ENCODE results near the gene SLC29A1.

Gene SLC29A1

GRCh38 chr6:44260011-44260410 is 36.6 kb downstream of the SLC29A1 start:
- Histone ChIP-seq H3K4me1 (ENCODE audit: control insufficient read depth in 1 of 2, insufficient read depth in 2 of 2, low read length in 2 of 2) (peaks cover 28 to 55% of the 10 kb centered on the region in 2 donors), H3K4me3 (ENCODE audit: low read depth in 1 of 2, low read length in 2 of 2) (no peak overlapping the region), H3K36me3 (ENCODE audit: control insufficient read depth in 1 of 2, insufficient read depth in 2 of 2, low read length in 2 of 2) (peaks cover 11 to 17% of the 10 kb centered on the region in 2 donors), H3K27me3 (ENCODE audit: low read depth, low read length) (no peaks in the 10 kb centered on the region), H3K27ac (ENCODE audit: low read length) (no peak overlapping the region), H3K9me3 (ENCODE audit: control insufficient read depth in 1 of 2, low read length in 2 of 2) (no peaks in the 10 kb centered on the region)

GRCh38 chr6:44260451-44261297 is 37.3 kb downstream of the SLC29A1 start:
- H3K27me3 ChIP-seq (ENCODE audit: low read depth, low read length): no peaks in the 10 kb centered on the region
- H3K36me3 ChIP-seq (ENCODE audit: control insufficient read depth in 1 of 2, insufficient read depth in 2 of 2, low read length in 2 of 2): peaks cover 8 to 15% of the 10 kb centered on the region in 2 donors
- peaks cover 28 to 49% of the 10 kb centered on the region in 2 donors for H3K4me1 ChIP-seq (ENCODE audit: control insufficient read depth in 1 of 2, insufficient read depth in 2 of 2, low read length in 2 of 2)
- H3K9me3 ChIP-seq (ENCODE audit: control insufficient read depth in 1 of 2, low read length in 2 of 2): no peaks in the 10 kb centered on the region
- H3K27ac ChIP-seq (ENCODE audit: low read length): no peak overlapping the region
- no peak overlapping the region for H3K4me3 ChIP-seq (ENCODE audit: low read depth in 1 of 2, low read length in 2 of 2)

GRCh38 chr6:44261581-44261980 is 38.2 kb downstream of the SLC29A1 start:
- Histone ChIP-seq H3K4me1 (ENCODE audit: control insufficient read depth in 1 of 2, insufficient read depth in 2 of 2, low read length in 2 of 2) (peaks cover 20 to 40% of the 10 kb centered on the region in 2 donors), H3K27ac (ENCODE audit: low read length) (no peak overlapping the region), H3K27me3 (ENCODE audit: low read depth, low read length) (no peaks in the 10 kb centered on the region), H3K36me3 (ENCODE audit: control insufficient read depth in 1 of 2, insufficient read depth in 2 of 2, low read length in 2 of 2) (peaks cover 8 to 15% of the 10 kb centered on the region in 2 donors), H3K9me3 (ENCODE audit: control insufficient read depth in 1 of 2, low read length in 2 of 2) (no peaks in the 10 kb centered on the region), H3K4me3 (ENCODE audit: low read depth in 1 of 2, low read length in 2 of 2) (no peak overlapping the region)

GRCh38 chr6:44262467-44263353 is 39.3 kb downstream of the SLC29A1 start:
- Histone ChIP-seq H3K4me3 (ENCODE audit: low read depth in 1 of 2, low read length in 2 of 2) (peak overlapping the region; percentile 80 to 81), H3K36me3 (ENCODE audit: control insufficient read depth in 1 of 2, insufficient read depth in 2 of 2, low read length in 2 of 2) (peaks cover 8 to 15% of the 10 kb centered on the region in 2 donors), H3K9me3 (ENCODE audit: control insufficient read depth in 1 of 2, low read length in 2 of 2) (no peaks in the 10 kb centered on the region), H3K27ac (ENCODE audit: low read length) (peak overlapping the region; percentile 79), H3K27me3 (ENCODE audit: low read depth, low read length) (no peaks in the 10 kb centered on the region), H3K4me1 (ENCODE audit: control insufficient read depth in 1 of 2, insufficient read depth in 2 of 2, low read length in 2 of 2) (peaks cover 19 to 35% of the 10 kb centered on the region in 2 donors)

- peaks cover 8 to 13% of the 10 kb centered on the region in 2 donors for H3K36me3 ChIP-seq (ENCODE audit: control insufficient read depth in 1 of 2, insufficient read depth in 2 of 2, low read length in 2 of 2)
- H3K27ac ChIP-seq (ENCODE audit: low read length): peak overlapping the region; percentile 79
- H3K4me1 ChIP-seq (ENCODE audit: control insufficient read depth in 1 of 2, insufficient read depth in 2 of 2, low read length in 2 of 2): peaks cover 19 to 30% of the 10 kb centered on the region in 2 donors
- no peaks in the 10 kb centered on the region for H3K9me3 ChIP-seq (ENCODE audit: control insufficient read depth in 1 of 2, low read length in 2 of 2)
- peak overlapping the region; percentile 80 to 81 for H3K4me3 ChIP-seq (ENCODE audit: low read depth in 1 of 2, low read length in 2 of 2)
- H3K27me3 ChIP-seq (ENCODE audit: low read depth, low read length): no peaks in the 10 kb centered on the region
These were observed 40.1 kb downstream of the SLC29A1 start for GRCh38 chr6:44263354-44264100.

GRCh38 chr6:44264154-44265006 is 41.0 kb downstream of the SLC29A1 start:
- peaks cover 19 to 30% of the 10 kb centered on the region in 2 donors for H3K4me1 ChIP-seq (ENCODE audit: control insufficient read depth in 1 of 2, insufficient read depth in 2 of 2, low read length in 2 of 2)
- H3K27ac ChIP-seq (ENCODE audit: low read length): peak overlapping the region; percentile 79
- peaks cover 8 to 10% of the 10 kb centered on the region in 2 donors for H3K36me3 ChIP-seq (ENCODE audit: control insufficient read depth in 1 of 2, insufficient read depth in 2 of 2, low read length in 2 of 2)
- peaks cover under 1% of the 10 kb centered on the region for H3K27me3 ChIP-seq (ENCODE audit: low read depth, low read length)
- H3K9me3 ChIP-seq (ENCODE audit: control insufficient read depth in 1 of 2, low read length in 2 of 2): no peaks in the 10 kb centered on the region
- H3K4me3 ChIP-seq (ENCODE audit: low read depth in 1 of 2, low read length in 2 of 2): peak overlapping the region; percentile 80 to 81

GRCh38 chr6:44265007-44265721 is 41.8 kb downstream of the SLC29A1 start, which contains the start of gene NFKBIE:
Gene NFKBIE, minus strand, starts transcription at chr6:44265551. Its CDS starts 205 bp downstream, at chr6:44265346.
- Histone ChIP-seq H3K9me3 (ENCODE audit: control insufficient read depth in 1 of 2, low read length in 2 of 2) (no peaks in the 10 kb centered on the region), H3K4me1 (ENCODE audit: control insufficient read depth in 1 of 2, insufficient read depth in 2 of 2, low read length in 2 of 2) (peaks cover 19 to 34% of the 10 kb centered on the region in 2 donors), H3K36me3 (ENCODE audit: control insufficient read depth in 1 of 2, insufficient read depth in 2 of 2, low read length in 2 of 2) (peaks cover 1 to 4% of the 10 kb centered on the region in 2 donors), H3K4me3 (ENCODE audit: low read depth in 1 of 2, low read length in 2 of 2) (peak within 1 kb of the TSS; percentile 80 to 81), H3K27ac (ENCODE audit: low read length) (peak within 1 kb of the TSS; percentile 79), H3K27me3 (ENCODE audit: low read depth, low read length) (peaks cover 8% of the 10 kb centered on the region)

- Histone ChIP-seq H3K4me3 (ENCODE audit: low read depth in 1 of 2, low read length in 2 of 2) (peak overlapping the region in 1 of 2 donors; percentile 81), H3K27me3 (ENCODE audit: low read depth, low read length) (peaks cover 8% of the 10 kb centered on the region), H3K27ac (ENCODE audit: low read length) (no peak overlapping the region), H3K9me3 (ENCODE audit: control insufficient read depth in 1 of 2, low read length in 2 of 2) (no peaks in the 10 kb centered on the region), H3K4me1 (ENCODE audit: control insufficient read depth in 1 of 2, insufficient read depth in 2 of 2, low read length in 2 of 2) (peaks cover 19 to 34% of the 10 kb centered on the region in 2 donors), H3K36me3 (ENCODE audit: control insufficient read depth in 1 of 2, insufficient read depth in 2 of 2, low read length in 2 of 2) (no peaks in the 10 kb centered on the region)
These were observed 42.4 kb downstream of the SLC29A1 start for GRCh38 chr6:44265722-44266233.

- Histone ChIP-seq H3K4me3 (ENCODE audit: low read depth in 1 of 2, low read length in 2 of 2) (no peak overlapping the region), H3K36me3 (ENCODE audit: control insufficient read depth in 1 of 2, insufficient read depth in 2 of 2, low read length in 2 of 2) (no peaks in the 10 kb centered on the region), H3K9me3 (ENCODE audit: control insufficient read depth in 1 of 2, low read length in 2 of 2) (no peaks in the 10 kb centered on the region), H3K4me1 (ENCODE audit: control insufficient read depth in 1 of 2, insufficient read depth in 2 of 2, low read length in 2 of 2) (peaks cover 19 to 34% of the 10 kb centered on the region in 2 donors), H3K27me3 (ENCODE audit: low read depth, low read length) (peaks cover 11% of the 10 kb centered on the region), H3K27ac (ENCODE audit: low read length) (no peak overlapping the region)
These were observed 43.0 kb downstream of the SLC29A1 start for GRCh38 chr6:44266347-44266746.
